CD4-positive, alpha-beta T cell treated with Interleukin-6 at 100 ng/mL for 8 hours (primary cell): ENCODE measurements around the gene ZNF423.

ENCODE experiments used
- DNase-seq: peaks from one replicate; pipeline ENCODE4 v3.0.0-alpha.2; 2020; ENCODE audit warnings: mixed read lengths, low spot score

Gene ZNF423

DNA sequence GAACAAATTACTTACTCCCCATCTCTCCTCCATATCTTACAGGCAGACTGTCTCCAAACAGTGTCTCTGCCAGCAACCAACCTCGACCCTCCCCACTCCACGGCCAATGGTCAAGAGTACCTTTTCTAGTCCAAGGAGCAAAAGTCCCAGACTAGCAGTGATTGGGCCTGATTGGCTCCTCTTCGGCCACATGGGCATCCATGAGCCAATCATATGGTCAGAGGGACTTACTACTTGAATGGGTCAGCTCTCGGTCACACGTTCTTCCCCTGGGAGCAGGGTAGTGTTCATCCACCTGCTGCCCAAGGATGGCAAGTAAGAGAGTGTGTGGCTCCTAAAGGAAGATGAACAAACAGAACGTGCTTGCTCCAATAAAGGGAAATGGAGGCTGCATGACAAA, 397.7 kb downstream of the ZNF423 start:
- no peak for DNase-seq

DNA sequence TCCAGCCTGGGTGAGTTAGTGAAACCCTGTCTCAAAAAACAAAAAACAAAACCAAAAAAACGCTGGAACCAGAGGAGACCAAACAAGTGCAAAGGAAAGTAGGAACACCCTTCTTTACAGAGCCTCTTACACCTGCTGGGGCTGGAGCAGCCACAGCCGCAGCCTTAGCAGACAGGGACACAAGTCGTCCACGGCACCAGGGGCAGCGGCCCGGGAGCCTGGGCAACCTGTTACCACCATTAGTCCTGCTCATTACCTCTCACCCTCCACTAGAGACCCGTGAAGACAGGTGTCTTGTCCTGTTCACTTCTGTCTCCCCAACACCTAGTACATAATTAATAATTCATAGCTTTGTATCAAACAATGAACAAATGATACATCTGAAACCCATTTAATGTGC, 398.7 kb downstream of the ZNF423 start:
- DNase-seq = no peak

DNA sequence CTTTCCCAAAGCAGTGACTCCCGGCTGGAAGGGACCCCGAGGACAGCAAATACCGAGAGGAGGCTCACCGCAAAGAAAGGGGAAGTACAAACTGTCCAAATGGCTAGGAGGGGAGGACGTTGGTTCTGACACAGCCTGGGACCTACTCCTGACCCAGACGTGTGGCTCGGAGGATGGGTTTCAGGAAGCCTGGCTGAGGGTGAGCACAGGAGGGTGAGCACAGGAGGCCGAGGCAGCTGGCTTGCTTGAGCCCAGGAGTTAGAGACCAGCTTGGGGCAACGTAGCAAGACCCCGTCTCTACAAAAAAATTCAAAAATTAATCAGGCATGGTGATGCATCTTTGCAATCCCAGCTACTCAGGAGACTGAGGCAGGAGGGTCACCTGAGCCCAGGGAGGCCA, 399.1 kb downstream of the ZNF423 start:
- DNase-seq = no peak

DNA sequence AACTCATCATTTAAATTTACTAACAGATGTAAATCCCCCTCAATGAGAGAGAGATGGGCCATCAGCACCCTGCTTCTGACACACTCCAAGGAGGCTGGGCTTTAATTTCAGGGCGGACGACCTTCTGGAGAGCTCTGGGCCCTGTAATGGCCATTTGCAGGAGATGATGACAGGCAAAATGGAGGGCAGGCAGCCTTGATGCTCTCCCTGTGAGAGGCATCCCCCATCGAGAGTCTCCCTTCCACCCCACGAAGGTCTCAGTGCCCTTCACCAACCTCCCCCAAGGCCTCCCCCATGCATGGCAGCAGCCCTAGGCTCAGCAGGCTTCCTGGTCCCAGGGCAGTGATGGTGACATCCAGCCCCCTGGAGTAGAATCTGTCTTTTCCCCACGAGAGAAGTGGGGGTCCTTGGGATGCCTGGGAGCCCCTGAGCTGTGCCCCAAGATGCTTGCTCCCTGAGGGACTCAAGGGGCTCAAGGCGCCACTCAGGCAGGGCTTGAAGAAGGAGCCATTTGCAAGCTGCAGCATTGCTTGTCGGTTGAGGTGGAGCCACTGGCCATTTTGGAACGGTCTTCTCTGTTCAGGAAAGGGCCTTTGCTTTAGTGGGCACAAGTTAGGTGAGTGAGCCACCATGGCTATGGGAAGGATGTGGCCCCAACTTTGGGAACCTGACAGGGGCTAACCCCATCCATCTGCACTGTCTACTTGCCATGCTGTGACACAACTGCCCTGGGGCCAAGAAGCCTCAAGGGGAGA, 399.7 kb downstream of the ZNF423 start:
- no peak for DNase-seq

DNA sequence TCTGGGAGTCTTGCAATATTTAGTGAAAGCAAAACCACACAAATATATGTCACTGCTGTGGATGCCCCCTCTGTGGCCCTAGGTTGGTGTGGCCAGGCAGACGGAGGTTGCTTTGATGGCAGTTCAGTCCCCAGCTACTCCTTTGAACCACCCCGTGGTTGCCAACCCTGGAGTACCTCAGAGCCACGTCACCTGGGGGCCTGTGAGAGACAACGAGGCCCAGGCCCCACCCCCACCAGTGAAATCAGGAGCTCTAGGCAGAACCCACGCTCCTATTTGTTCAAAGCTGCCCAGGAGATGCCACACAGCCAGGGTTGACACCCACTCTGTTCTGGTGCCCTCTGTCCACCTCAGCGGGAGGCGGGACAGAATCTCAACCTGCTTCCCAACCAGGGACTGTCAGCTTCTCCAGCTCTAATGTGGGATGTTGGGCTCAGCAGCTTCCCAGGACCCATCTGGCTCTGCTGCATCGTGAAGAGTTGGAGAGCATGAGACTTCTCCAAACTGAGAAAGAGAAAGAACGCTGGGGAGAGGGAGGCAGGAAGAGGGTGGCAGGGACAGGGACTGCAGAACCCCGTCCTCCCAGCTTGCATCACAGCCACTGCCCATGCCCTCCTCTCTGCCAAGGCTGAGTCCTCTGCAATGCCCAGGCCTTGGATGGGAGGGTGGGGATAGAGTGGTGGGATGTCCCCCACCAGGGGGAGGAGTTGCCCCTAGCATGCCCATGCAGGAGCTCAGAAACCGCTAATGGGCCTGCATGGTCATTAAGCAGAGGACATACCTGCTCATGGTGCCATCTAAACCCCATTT, 400.5 kb downstream of the ZNF423 start:
- DNase-seq = no peak

DNA sequence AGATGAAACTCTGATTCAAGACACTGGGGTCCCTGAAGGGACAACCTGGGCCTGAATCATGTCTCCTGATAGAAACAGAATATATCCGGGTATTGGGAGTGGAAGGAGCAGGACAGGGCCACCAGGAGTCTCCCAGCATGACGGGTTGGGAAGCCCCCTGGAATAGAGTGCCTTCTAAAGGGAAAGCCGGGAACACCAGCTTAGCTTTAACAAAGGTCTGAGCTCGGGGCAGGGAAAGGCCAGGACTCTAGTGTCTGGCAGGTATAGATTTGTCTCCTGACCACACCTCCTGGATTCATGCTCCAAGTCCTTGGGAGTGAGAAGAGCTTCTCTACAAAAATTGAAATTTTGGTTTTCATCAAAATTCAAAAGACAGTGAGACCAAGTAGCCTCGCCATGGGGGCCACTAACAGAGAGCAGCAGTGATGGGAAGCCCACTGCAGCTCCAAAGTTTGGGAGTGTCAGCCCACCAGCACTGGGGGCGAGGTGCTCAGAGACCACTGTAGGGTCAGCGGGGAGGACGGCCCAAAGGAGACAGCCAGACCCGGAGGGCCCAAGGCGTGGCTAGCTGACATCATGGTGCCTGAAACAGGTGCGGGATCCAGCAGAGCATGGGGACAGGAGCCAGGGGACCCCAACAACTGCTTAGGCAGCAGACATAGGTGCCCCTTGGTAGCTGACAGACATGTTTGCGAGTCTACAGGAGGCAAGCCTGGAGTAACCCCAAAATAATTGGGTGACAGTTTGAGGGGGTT, 401.3 kb downstream of the ZNF423 start:
- DNase-seq = no peak

DNA sequence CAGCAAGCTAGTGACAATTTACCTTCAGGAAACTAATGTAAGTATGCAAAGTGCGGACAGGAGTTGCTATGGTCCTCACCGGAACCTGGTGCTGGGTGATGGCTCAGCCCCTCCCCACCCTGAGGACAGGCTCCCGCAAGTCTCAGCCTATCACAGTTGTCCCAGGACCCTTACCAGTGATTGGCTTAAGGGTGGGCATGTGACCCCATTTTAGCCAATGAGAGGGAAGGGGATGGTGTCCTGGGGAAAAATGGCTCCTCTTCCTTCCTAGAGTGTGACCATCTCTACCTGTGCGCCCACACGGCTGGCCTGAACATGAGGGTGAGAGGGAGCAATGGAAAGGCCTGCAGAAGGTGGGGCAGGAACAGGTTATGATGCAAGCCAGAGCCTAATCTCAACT, 401.9 kb downstream of the ZNF423 start:
- no peak for DNase-seq

DNA sequence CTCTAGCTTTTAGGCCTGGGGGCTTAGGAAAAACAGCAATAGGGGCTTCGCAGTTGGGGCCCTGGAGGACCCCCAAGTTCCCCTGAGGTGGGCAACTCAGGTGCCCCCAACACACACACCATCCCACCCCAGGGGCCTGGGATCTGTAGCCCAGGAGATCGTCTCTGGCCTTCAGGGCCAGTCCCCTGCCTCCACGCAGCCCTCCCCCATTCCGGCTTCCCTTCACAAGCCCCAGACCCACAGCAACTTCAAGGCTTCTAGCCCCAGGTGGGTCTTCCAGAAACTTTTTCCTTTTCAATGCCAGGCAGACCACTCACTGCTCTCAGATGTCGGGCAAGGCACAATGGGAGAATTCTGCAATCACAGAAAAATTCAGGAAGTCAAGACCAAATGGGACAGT, 402.9 kb downstream of the ZNF423 start:
- DNase-seq = no peak

DNA sequence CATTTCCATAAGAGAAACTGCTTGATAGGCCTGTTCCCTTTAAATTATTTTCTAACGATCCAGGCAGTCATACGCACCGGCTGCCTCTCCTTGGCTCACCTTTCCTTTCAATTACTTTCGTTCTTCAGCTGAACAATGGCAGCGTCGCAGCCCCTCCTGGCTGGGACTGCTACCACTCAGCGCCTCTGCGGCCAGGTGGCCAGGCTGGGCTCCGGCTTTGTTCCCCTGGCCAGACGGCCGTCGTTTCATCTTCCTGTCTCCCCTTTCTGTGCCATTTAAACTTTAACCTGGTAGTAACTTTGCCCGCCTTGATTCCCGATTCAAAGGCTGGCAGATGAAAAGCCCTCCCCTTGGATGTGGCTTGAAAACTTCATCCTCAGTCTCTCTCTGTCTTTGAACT, 403.3 kb downstream of the ZNF423 start:
- DNase-seq = no peak

DNA sequence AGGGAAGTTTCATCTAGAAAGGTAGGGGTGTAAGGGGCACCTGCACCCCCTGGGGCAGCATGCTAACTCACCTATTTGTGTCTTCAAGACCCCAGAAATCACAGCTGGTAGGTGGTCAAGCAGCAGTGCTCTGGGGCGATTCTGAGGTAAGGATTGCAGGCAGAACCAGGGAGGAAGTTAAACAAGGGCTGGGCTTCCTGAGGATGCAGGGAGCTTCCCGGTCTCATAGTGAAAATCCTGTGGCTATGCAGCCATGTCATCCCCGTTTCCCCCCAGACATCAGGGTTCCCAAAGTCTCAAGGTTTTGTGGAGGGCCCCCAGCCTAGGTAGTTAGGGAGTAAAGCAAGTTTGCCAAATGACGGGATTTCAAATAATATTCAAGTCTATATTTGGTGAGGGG, 403.8 kb downstream of the ZNF423 start:
- no peak for DNase-seq

DNA sequence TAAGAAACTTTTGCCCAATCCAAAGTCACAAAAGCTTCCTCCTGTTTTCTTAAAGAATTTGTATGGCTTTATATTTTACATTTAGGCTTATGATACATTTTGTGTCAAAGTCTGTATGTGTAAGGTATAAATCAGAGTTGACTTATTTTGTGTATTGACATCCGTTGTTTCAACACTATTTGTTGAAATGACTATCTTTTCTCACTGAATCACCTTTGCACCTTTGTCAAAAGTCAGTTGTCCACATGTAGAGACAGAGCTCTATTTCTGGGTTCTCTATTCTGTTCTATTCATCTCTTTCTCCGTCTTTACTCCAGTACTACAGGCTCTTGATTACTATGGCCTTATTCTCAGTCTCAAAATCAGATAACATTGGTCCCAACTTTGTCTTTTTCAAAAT, 409.1 kb downstream of the ZNF423 start:
- no peak for DNase-seq

DNA sequence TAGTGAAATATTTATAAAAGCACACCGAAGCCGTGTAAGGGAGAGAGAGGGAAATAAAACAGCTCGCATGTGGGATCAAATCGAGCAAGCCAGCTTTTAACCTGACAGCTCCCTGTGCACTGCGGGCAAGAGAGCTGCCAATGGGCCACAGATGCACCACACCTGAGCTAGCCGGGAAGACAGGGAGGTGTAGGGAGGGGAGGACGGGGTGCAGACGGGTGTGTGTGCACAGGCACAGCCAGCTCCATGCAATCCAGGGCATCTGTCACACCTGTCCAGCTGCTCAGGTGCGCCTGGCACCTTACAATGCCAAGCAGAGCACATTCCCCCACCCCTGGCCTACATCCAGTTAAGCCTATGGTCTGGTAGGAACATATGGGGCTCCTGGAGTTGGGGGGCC, 412.3 kb downstream of the ZNF423 start:
- DNase-seq = no peak

DNA sequence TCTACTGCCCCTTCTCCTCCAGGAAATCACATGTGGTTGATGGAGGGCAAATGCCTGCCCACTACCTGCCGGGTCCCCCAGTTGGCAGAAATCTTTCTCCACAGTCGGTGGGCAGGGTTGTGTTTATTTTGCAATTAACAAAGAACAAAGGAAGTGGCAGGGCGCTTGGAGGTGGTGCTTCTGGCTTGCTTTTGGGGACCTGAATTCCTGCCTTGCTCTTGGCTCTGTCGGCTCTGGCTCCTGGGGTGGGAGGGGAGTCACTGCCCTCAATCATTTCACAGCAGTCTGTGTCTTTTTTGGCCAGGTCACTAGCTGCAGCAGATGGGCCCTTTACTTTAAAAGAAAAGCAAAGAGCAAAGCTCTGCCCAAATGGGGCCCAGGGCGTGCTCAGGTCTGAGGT, 413.1 kb downstream of the ZNF423 start:
- no peak for DNase-seq

DNA sequence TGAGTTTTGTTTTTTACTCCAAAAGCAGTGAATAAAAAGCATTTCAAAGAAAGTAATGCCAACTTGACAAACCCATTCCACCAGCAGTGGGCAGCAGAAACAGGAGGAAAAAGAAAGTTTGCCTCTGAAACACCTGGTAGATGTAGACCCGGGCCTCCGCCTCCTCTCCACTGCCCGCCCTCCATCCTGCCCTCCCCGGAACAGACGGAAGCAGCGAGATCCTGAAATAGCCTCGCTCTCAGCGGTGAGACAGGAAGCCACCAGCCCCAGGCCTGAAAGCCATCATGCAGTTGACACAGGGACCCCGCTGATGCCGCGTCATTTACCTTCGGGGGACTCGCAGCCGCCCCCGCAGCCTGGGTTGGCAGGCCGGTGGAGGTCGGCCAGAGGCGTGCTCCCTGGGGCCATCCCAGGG, 414.5 kb downstream of the ZNF423 start:
- peak; percentile 87 for DNase-seq

DNA sequence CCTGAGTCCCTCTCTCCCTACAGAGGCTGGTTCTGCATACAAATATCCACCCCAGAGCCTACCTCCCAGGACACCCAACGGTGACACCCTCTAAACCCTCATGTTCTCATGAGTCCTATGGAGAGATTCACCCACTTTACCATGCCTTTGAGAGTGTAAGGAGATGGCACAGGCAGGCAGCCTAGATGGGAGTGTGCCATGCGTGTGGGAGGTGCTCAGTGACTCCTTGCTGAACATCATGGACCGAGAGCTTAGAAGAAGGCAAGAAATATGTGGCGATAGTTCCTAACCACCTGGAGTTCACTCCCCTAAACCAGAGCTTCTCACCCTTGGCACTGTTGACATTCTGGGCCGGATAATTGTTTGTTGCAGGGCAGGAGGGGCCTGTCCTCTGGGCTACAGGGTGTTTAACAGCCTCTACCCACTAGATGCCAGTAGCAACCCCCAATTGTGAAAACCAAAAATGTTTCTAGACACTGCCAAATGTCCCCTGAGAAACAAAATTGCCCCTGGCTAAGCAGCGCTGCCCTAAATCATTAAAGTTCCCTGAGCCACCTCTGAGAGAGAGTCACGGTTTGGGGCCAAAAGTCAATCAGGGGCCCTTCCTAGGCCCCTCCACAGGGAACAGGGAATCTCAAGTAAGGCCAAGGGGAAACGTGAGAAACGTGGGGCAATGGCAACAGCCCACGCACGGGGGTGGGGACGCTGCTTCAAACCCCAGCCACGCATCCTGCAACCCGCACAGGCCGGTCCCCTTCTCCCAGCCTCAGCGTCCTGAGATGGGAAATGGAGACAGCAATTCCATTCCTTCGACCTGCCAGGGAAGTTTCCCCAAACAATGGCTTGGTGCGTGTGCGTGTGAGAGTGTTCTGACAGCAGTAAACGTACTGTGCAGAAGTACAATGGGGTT, 415.5 kb downstream of the ZNF423 start:
- no peak for DNase-seq

DNA sequence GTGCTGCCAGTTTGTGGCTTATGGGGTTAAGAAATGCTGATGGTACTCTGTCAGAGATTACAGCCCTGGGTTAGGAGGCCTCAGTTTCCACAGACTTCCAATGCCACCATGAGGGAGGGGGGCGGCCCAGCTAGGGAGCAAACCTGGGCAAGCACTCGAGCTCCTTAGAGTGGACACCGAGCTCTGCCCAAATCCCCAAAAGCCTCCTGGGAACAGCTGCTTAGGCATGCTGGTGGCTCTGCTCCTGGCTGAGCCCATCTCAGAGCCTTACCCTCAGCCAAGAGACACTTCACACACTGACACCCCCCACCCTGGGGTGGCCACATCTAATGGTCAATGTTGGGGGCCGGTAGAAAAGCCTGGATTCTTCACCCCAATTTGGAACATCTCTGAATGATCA, 416.2 kb downstream of the ZNF423 start:
- no peak for DNase-seq

DNA sequence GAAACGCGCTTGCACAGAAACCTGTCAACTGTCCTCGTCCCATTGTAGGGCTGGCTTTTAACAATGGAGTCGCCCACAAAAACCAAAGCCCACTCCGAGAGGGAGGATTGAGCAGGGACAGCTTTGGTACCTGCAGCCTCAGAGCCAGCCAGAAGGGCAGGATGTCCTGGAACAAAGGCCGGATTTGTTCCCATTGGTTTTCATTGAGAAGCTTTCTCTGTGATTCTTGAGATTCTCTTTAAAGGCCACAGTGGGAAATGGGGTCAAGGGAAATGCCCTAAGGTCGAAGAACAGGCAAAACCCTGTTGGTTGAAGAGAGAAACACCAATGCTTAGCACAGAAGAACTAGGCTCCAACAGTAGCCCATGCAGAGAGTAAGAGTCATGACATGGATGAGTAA, 416.9 kb downstream of the ZNF423 start:
- no peak for DNase-seq
